Kidney (tissue), 14 donors: ENCODE data around the gene DAW1. TPM values are rescaled to one million over a fixed set of nuclear protein-coding genes. Genes with fewer than 3 reads are reported as not detected.

Experiments used
- DNase-seq, 5 donors: peaks; one replicate each; pipeline ENCODE4 v3.0.0-alpha.2; 2013 to 2020
- FAIRE-seq: peaks from 2 replicates; lab custom pipeline; 2012; peaks lifted over from hg19 to GRCh38; lab: Jason Lieb, UNC
- H3K27ac ChIP-seq, 2 donors: one replicate each; pipeline ENCODE4 v1.7.0; 2013; ENCODE audit warnings: low read depth in 2 of 2, low read length in 2 of 2, inconsistent platforms in 1 of 2
- H3K27me3 ChIP-seq: one replicate; pipeline ENCODE4 v1.7.1; 2013; ENCODE audit warnings: low read length, inconsistent platforms; ENCODE audit not compliant: control insufficient read depth, insufficient read depth
- H3K36me3 ChIP-seq, 3 donors: one replicate each; pipeline versions ENCODE4 v1.7.0 to v1.7.1; 2013; ENCODE audit warnings: low read length in 3 of 3, control low read depth in 1 of 3, inconsistent platforms in 1 of 3; ENCODE audit not compliant: insufficient read depth in 3 of 3, control insufficient read depth in 2 of 3
- H3K4me1 ChIP-seq, 3 donors: one replicate each; pipeline versions ENCODE4 v1.7.0 to v1.7.1; 2013; ENCODE audit warnings: low read length in 3 of 3, inconsistent platforms in 1 of 3, low read depth in 1 of 3; ENCODE audit not compliant: control insufficient read depth in 2 of 3, insufficient read depth in 2 of 3
- H3K4me3 ChIP-seq, 3 donors: one replicate each; pipeline versions ENCODE4 v1.7.0 to v1.8.1; 2013; ENCODE audit warnings: low read length in 3 of 3, control low read depth in 1 of 3, inconsistent platforms in 1 of 3
- H3K9ac ChIP-seq, 3 donors: one replicate each; pipeline versions ENCODE4 v1.7.0 to v1.7.1; 2013; ENCODE audit warnings: low read length in 3 of 3, control low read depth in 1 of 3, inconsistent platforms in 1 of 3
- H3K9me3 ChIP-seq, 3 donors: one replicate each; pipeline versions ENCODE4 v1.7.0 to v1.7.1; 2013; ENCODE audit warnings: low read length in 3 of 3, control low read depth in 1 of 3, inconsistent platforms in 1 of 3; ENCODE audit not compliant: control insufficient read depth in 2 of 3, insufficient read depth in 1 of 3
- intact Hi-C: fragments of 100-400 bp; cut with DNase I; formaldehyde crosslinking; loops from one replicate; pipeline ENCODE4 v1.11.1; 2022
- polyA plus RNA-seq: library from polyadenylated mRNA; stranded (reverse); fragments of 350-450 nt; fragmentation: Illumina TruSeq; extraction: RNeasy Lipid Tissue Mini Kit (QIAGEN cat#74804); gene quantifications from one replicate; pipeline ENCODE4 v1.2.3, GENCODE V29; 2014; ENCODE audit warnings: low read depth, low replicate concordance; ENCODE audit not compliant: insufficient read depth
- total RNA-seq: library from RNA; stranded (reverse); fragmentation: NEBNext Ultra II Directional; extraction: Animal tissue kit (Norgen Biotek cat#: 25700); gene quantifications from one replicate; pipeline ENCODE4 v1.2.1, GENCODE V29; 2021
- TF ChIP-seq, protein P1 (sequence below): IDR thresholded peaks from 3 replicates; pipeline ENCODE4 v1.5.1; 2012; ENCODE audit warnings: mild to moderate bottlenecking, moderate library complexity, borderline replicate concordance; ENCODE audit not compliant: insufficient read depth; ENCODE audit errors: extremely low read depth
- donor health status: control.
- donor health status: control.
- donor health status: control.
- donor health status: control.
- donor health status: control.
- donor health status: DM: yes; HTN: yes; CAD: no.
- donor health status: Normal renal cell carcinoma (clear cell type).

Gene DAW1
- total and polyA plus RNA-seq, 2 donors from 2014 or later: 1.0 to 1.7 TPM

DNA sequence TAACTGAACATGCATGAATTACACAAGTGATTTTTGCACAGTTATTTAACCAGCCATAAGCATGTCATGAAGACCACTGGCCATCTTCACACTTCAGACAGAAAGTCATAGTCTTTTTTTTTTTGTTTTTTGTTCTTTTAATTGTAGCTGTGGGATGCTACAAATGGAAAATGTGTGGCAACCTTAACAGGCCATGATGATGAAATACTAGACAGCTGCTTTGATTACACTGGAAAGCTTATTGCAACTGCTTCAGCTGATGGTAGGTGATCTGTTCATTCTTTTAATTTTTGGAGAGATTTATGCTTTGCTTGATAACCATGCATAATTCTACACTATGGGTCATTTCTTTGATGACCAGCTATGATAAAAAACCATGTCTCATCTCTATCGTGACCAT, 35.6 kb downstream of the DAW1 start:
- H3K9ac ChIP-seq: no peak overlapping the region
- intact Hi-C loops: no loop called here
- H3K27ac ChIP-seq: no peak overlapping the region
- TF ChIP-seq, protein P1, sequence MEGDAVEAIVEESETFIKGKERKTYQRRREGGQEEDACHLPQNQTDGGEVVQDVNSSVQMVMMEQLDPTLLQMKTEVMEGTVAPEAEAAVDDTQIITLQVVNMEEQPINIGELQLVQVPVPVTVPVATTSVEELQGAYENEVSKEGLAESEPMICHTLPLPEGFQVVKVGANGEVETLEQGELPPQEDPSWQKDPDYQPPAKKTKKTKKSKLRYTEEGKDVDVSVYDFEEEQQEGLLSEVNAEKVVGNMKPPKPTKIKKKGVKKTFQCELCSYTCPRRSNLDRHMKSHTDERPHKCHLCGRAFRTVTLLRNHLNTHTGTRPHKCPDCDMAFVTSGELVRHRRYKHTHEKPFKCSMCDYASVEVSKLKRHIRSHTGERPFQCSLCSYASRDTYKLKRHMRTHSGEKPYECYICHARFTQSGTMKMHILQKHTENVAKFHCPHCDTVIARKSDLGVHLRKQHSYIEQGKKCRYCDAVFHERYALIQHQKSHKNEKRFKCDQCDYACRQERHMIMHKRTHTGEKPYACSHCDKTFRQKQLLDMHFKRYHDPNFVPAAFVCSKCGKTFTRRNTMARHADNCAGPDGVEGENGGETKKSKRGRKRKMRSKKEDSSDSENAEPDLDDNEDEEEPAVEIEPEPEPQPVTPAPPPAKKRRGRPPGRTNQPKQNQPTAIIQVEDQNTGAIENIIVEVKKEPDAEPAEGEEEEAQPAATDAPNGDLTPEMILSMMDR: no peak
- H3K4me1 ChIP-seq: no peaks in the 10 kb centered on the region
- H3K9me3 ChIP-seq: no peaks in the 10 kb centered on the region
- FAIRE-seq (no peak), DNase-seq (no peak)
- H3K4me3 ChIP-seq: no peak overlapping the region
- no peaks in the 10 kb centered on the region for H3K27me3 ChIP-seq
- H3K36me3 ChIP-seq: no peaks in the 10 kb centered on the region

DNA sequence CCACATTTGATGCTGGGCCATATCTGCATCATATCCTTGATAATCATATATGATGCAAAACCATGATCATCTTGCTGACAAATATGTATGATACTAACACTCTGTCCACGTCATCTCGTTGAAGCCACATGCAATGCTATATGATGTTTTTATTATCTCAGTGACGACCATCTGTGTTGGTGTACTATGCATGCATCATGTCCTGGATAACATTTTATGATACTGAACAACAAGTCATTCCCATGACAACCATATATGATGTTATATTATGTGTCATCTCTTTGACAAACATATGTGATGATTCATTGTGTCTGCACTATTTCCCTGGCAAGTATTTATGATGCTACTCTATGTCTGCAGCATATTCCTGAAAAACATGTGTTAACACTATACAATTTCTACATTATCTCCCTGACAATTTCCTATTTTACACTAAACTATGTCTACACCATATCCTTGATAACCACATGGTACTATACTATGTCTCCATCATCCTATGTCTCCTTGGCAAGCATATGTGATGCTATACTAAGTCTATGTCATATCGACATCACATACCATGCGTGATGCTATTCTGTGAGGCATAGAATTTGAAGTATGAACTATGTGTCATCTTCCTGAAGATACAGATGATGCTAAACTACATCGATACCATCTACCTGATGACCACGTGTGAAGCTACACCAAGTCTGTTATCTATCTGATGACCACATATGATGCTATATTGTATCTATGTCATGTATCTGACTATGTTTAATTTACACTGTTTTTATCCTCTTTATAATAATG, 37.0 kb downstream of the DAW1 start:
- FAIRE-seq (no peak), DNase-seq (no peak)
- Histone ChIP-seq H3K9me3 (no peaks in the 10 kb centered on the region), H3K27ac (no peak overlapping the region), H3K4me3 (no peak overlapping the region), H3K27me3 (no peaks in the 10 kb centered on the region), H3K4me1 (no peaks in the 10 kb centered on the region), H3K9ac (no peak overlapping the region), H3K36me3 (no peaks in the 10 kb centered on the region)
- TF ChIP-seq, protein P1: no peak
- intact Hi-C loops: no loop called here

DNA sequence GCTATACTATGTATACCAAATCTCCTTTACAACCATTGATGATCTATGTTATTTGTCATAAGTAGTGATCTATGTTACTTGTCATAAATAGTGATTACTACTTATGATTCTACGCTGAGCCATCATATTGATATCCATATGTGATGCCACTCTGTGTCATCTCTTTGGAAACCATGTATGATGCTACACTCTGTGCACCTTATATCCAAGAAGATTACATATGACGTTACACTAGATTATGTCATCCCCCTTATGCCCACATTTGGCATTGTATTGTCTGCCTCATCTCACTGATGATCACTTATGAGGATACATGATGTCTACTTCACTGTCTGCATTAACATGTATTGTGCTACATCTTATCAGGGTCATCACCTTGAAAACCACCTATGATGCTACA, 42.9 kb downstream of the DAW1 start:
- no peaks in the 10 kb centered on the region for H3K27me3 ChIP-seq
- H3K4me3 ChIP-seq: no peak overlapping the region
- no peaks in the 10 kb centered on the region for H3K36me3 ChIP-seq
- TF ChIP-seq, protein P1: no peak
- H3K27ac ChIP-seq: no peak overlapping the region
- H3K4me1 ChIP-seq: no peaks in the 10 kb centered on the region
- DNase-seq: no peak
- intact Hi-C loops: no loop called here
- no peak overlapping the region for H3K9ac ChIP-seq
- FAIRE-seq: no peak
- no peaks in the 10 kb centered on the region for H3K9me3 ChIP-seq

DNA sequence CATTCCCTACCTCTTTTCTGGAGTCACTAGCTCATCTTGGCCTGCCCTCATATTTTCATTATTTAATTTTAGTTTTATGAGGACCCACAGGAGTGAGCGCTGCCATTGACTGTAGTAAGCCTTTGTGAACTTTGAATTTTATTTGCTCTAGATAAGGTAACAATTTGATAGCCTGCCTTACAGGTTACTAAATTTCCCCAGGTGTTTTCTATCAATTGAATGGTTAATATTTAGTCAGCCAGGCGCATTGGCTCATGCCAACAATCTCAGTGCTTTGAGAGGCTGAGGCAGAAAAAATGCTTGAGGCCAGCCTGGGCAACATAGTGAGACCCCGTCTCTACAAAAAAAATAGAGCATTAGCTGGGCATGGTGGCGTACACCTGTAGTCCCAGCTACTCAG, 50.2 kb downstream of the DAW1 start:
- FAIRE-seq (no peak), DNase-seq (no peak)
- no peak overlapping the region for H3K27ac ChIP-seq
- no peaks in the 10 kb centered on the region for H3K36me3 ChIP-seq
- no peaks in the 10 kb centered on the region for H3K27me3 ChIP-seq
- H3K9me3 ChIP-seq: no peaks in the 10 kb centered on the region
- no peak overlapping the region for H3K9ac ChIP-seq
- intact Hi-C loops: no loop called here
- H3K4me1 ChIP-seq: no peaks in the 10 kb centered on the region
- TF ChIP-seq, protein P1: no peak
- no peak overlapping the region for H3K4me3 ChIP-seq
